Measurements from ENCODE around the gene ANGPTL1. TPM values are rescaled to one million over a fixed set of nuclear protein-coding genes. Genes with fewer than 3 reads are reported as not detected.
A peak's percentile ranks its signal among the peaks of the same experiment; 100 is the strongest.

Gene ANGPTL1
- total and polyA plus RNA-seq, 2 donors (not counting 1 experiment from before 2014, with no cell fraction given): 1.5 to 4.1 TPM

DNA sequence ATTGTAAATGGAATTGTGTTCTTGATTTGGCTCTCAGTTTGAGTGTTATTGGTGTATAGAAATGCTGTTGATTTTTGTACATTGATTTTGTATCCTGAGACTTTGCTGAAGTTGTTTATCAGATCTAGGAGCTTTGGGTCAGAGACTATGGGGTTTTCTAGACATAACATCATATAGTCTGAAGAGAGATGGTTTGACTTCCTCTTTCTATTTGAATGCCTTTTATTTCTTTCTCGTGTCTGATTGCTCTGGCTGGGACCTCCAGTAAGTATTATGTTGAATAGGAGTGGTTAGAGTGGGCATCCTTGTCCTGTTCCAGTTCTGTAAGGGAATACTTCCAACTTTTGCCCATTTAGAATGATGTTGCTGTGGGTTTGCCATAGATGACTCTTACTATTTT is 39.1 kb upstream of the ANGPTL1 start:
- DNase-seq (ENCODE audit: low read depth in 2 of 2): no peak
- H3K4me3 ChIP-seq (replicated peaks in 1 of 4; ENCODE audit: control extremely low read depth in 1 of 4, insufficient read depth in 1 of 4, low read depth in 3 of 4, low read length in 4 of 4): no peak overlapping the region
- H4K20me1 ChIP-seq (ENCODE audit: control insufficient read depth, extremely low read depth, insufficient read depth, low read length): no peaks in the 10 kb centered on the region
- no peaks in the 10 kb centered on the region for H3K36me3 ChIP-seq (ENCODE audit: control insufficient read depth, insufficient read depth, low read length)
- TF ChIP-seq EZH2 (IDR thresholded peaks at IDR 0.05; ENCODE audit: low read length, missing control alignments): no peak
- TF ChIP-seq, protein P1, sequence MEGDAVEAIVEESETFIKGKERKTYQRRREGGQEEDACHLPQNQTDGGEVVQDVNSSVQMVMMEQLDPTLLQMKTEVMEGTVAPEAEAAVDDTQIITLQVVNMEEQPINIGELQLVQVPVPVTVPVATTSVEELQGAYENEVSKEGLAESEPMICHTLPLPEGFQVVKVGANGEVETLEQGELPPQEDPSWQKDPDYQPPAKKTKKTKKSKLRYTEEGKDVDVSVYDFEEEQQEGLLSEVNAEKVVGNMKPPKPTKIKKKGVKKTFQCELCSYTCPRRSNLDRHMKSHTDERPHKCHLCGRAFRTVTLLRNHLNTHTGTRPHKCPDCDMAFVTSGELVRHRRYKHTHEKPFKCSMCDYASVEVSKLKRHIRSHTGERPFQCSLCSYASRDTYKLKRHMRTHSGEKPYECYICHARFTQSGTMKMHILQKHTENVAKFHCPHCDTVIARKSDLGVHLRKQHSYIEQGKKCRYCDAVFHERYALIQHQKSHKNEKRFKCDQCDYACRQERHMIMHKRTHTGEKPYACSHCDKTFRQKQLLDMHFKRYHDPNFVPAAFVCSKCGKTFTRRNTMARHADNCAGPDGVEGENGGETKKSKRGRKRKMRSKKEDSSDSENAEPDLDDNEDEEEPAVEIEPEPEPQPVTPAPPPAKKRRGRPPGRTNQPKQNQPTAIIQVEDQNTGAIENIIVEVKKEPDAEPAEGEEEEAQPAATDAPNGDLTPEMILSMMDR (conservative IDR thresholded peaks at IDR 0.05 in 1 of 2, IDR thresholded peaks at IDR 0.05 in 1 of 2; ENCODE audit: low read depth in 1 of 2, low read length in 2 of 2): no peak
- H3K4me1 ChIP-seq (ENCODE audit: control insufficient read depth, extremely low read depth, insufficient read depth, low read length): no peaks in the 10 kb centered on the region
- H2AFZ ChIP-seq (ENCODE audit: low read length): no peak overlapping the region
- no peaks in the 10 kb centered on the region for H3K27me3 ChIP-seq (ENCODE audit: control insufficient read depth, insufficient read depth, low read length)
- H3K27ac ChIP-seq (ENCODE audit: insufficient read depth, low read length): no peak overlapping the region
- no peak overlapping the region for H3K4me2 ChIP-seq (ENCODE audit: extremely low read depth, insufficient read depth, low read length)
- no peaks in the 10 kb centered on the region for H3K9me3 ChIP-seq (ENCODE audit: control insufficient read depth, insufficient read depth, low read depth, low read length)
- no peaks in the 10 kb centered on the region for H3K79me2 ChIP-seq (ENCODE audit: control insufficient read depth, insufficient read depth, low read length)
- no peak overlapping the region for H3K9ac ChIP-seq (ENCODE audit: insufficient read depth, low read length)

DNA sequence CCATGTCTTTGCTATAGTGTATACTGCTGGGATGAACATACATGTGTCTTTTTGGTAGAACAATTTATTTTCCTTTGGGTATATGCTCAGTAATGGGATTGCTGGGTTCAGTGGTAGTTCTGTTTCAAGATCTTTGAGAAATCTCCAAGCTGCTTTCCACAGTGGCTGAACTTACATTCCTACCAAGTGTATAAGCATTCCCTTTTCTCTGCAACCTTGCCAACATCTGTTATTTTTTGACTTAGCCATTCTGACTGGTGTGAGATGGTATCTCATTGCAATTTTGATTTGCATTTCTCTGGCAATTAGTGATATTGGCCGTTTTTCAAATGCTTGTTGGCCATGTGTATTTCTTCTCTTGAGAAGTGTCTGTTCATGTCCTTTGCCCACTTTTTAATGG is 37.5 kb upstream of the ANGPTL1 start:
- no peak overlapping the region for H3K27ac ChIP-seq (ENCODE audit: insufficient read depth, low read length)
- H3K27me3 ChIP-seq (ENCODE audit: control insufficient read depth, insufficient read depth, low read length): no peaks in the 10 kb centered on the region
- H3K4me1 ChIP-seq (ENCODE audit: control insufficient read depth, extremely low read depth, insufficient read depth, low read length): no peaks in the 10 kb centered on the region
- no peaks in the 10 kb centered on the region for H3K36me3 ChIP-seq (ENCODE audit: control insufficient read depth, insufficient read depth, low read length)
- no peaks in the 10 kb centered on the region for H3K79me2 ChIP-seq (ENCODE audit: control insufficient read depth, insufficient read depth, low read length)
- H4K20me1 ChIP-seq (ENCODE audit: control insufficient read depth, extremely low read depth, insufficient read depth, low read length): no peaks in the 10 kb centered on the region
- H3K9ac ChIP-seq (ENCODE audit: insufficient read depth, low read length): no peak overlapping the region
- H3K4me3 ChIP-seq (replicated peaks in 1 of 4; ENCODE audit: control extremely low read depth in 1 of 4, insufficient read depth in 1 of 4, low read depth in 3 of 4, low read length in 4 of 4): no peak overlapping the region
- H2AFZ ChIP-seq (ENCODE audit: low read length): no peak overlapping the region
- H3K4me2 ChIP-seq (ENCODE audit: extremely low read depth, insufficient read depth, low read length): no peak overlapping the region
- TF ChIP-seq, protein P1 (conservative IDR thresholded peaks at IDR 0.05 in 1 of 2, IDR thresholded peaks at IDR 0.05 in 1 of 2; ENCODE audit: low read depth in 1 of 2, low read length in 2 of 2): no peak
- no peak for TF ChIP-seq EZH2 (IDR thresholded peaks at IDR 0.05; ENCODE audit: low read length, missing control alignments)
- no peaks in the 10 kb centered on the region for H3K9me3 ChIP-seq (ENCODE audit: control insufficient read depth, insufficient read depth, low read depth, low read length)
- peak; percentile 21 to 82 for DNase-seq (ENCODE audit: low read depth in 2 of 2)

DNA sequence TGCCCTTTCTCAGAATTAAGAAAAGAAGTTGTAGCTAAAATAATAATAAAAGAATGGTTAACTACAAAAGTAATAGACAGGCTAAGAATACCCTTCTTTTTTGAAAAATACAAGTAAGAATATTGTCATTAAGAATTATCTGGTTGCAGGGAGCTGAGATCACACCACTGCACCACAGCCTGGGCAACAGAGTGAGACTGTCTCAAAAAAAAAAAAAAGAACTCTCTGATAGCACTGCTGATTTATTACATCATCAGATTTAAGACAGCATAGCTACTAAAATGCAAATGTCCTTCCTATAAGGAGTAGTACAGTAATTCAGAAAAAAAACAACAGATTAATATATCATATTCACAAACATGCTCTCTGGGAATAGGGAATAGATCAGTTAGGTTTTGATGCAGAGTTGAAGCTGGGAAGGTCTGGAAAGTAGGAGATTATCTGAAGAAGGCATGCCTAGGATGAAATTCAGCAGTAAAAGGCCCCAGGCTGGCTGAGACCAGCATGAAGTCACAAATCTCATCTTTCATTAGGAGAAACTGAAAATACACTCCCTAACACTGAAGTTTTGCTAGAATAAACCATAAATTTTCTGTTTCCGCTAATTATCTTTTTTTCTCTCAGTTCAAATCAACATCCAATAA is 30.7 kb upstream of the ANGPTL1 start:
- Histone ChIP-seq H4K20me1 (ENCODE audit: control insufficient read depth, extremely low read depth, insufficient read depth, low read length) (no peaks in the 10 kb centered on the region), H2AFZ (ENCODE audit: low read length) (no peak overlapping the region), H3K27ac (ENCODE audit: insufficient read depth, low read length) (no peak overlapping the region), H3K9ac (ENCODE audit: insufficient read depth, low read length) (no peak overlapping the region), H3K9me3 (ENCODE audit: control insufficient read depth, insufficient read depth, low read depth, low read length) (no peaks in the 10 kb centered on the region), H3K4me2 (ENCODE audit: extremely low read depth, insufficient read depth, low read length) (no peak overlapping the region), H3K4me3 (replicated peaks in 1 of 4; ENCODE audit: control extremely low read depth in 1 of 4, insufficient read depth in 1 of 4, low read depth in 3 of 4, low read length in 4 of 4) (no peak overlapping the region), H3K79me2 (ENCODE audit: control insufficient read depth, insufficient read depth, low read length) (no peaks in the 10 kb centered on the region), H3K4me1 (ENCODE audit: control insufficient read depth, extremely low read depth, insufficient read depth, low read length) (no peaks in the 10 kb centered on the region), H3K27me3 (ENCODE audit: control insufficient read depth, insufficient read depth, low read length) (no peaks in the 10 kb centered on the region), H3K36me3 (ENCODE audit: control insufficient read depth, insufficient read depth, low read length) (no peaks in the 10 kb centered on the region)
- TF ChIP-seq EZH2 (IDR thresholded peaks at IDR 0.05; ENCODE audit: low read length, missing control alignments): no peak
- TF ChIP-seq, protein P1 (conservative IDR thresholded peaks at IDR 0.05 in 1 of 2, IDR thresholded peaks at IDR 0.05 in 1 of 2; ENCODE audit: low read depth in 1 of 2, low read length in 2 of 2): no peak
- no peak for DNase-seq (ENCODE audit: low read depth in 2 of 2)
